GM23338 (cell line): ENCODE measurements around the gene TINAGL1. TPM values are rescaled to one million over a fixed set of nuclear protein-coding genes. Genes with fewer than 3 reads are reported as not detected.

Experiments used
- ATAC-seq: fragments of 200-7000 bp; cut with Tn5 transposase; 3 replicates; pipeline ENCODE4 v1.9.1; 2020
- DNase-seq: peaks from one replicate; pipeline ENCODE4 v3.0.0-alpha.2; 2015; ENCODE audit warnings: low spot score
- H2AFZ ChIP-seq: fragments of 200-600 bp; sonication (generic); 2 replicates; pipeline ENCODE4 v1.8.0; 2016; ENCODE audit warnings: antibody characterized with exemption, mild to moderate bottlenecking, moderate library complexity
- H3F3A ChIP-seq: fragments of 200-600 bp; sonication (generic); replicated peaks from 2 replicates; pipeline ENCODE4 v1.8.0; 2017; ENCODE audit warnings: antibody characterized with exemption, mixed run types, low read depth
- H3K27ac ChIP-seq: fragments of 200-600 bp; sonication (generic); 2 replicates; pipeline ENCODE4 v1.6.1; 2016; ENCODE audit warnings: low read depth
- H3K27me3 ChIP-seq: fragments of 200-600 bp; sonication (generic); 2 replicates; pipeline ENCODE4 v1.8.0; 2016; ENCODE audit warnings: mild to moderate bottlenecking, mixed run types, moderate library complexity; ENCODE audit not compliant: insufficient read depth
- H3K36me3 ChIP-seq: fragments of 200-600 bp; sonication (generic); 2 replicates; pipeline ENCODE4 v1.8.0; 2016; ENCODE audit warnings: mild to moderate bottlenecking; ENCODE audit not compliant: insufficient read depth
- H3K4me1 ChIP-seq: fragments of 200-600 bp; sonication (generic); 2 replicates; pipeline ENCODE4 v1.8.0; 2016; ENCODE audit warnings: mild to moderate bottlenecking, moderate library complexity; ENCODE audit not compliant: insufficient read depth
- H3K4me2 ChIP-seq: fragments of 200-600 bp; sonication (generic); 2 replicates; pipeline ENCODE4 v1.7.1; 2017; ENCODE audit warnings: mixed run types
- H3K4me3 ChIP-seq: fragments of 200-600 bp; sonication (generic); 2 replicates; pipeline ENCODE4 v1.6.1; 2016; ENCODE audit warnings: mixed run types
- H3K79me2 ChIP-seq: fragments of 200-600 bp; sonication (generic); replicated peaks from 2 replicates; pipeline ENCODE4 v1.8.0; 2017; ENCODE audit warnings: mild to moderate bottlenecking; ENCODE audit not compliant: insufficient read depth
- H3K9me2 ChIP-seq: fragments of 200-600 bp; sonication (generic); 2 replicates; pipeline ENCODE4 v1.8.0; 2017; ENCODE audit not compliant: insufficient read depth
- H4K20me1 ChIP-seq: fragments of 200-600 bp; sonication (generic); replicated peaks from 2 replicates; pipeline ENCODE4 v1.8.0; 2017; ENCODE audit warnings: mild to moderate bottlenecking; ENCODE audit not compliant: insufficient read depth
- H3K27ac Mint-ChIP-seq: 2 replicates; pipeline ENCODE4 v1.8.0; 2020; ENCODE audit warnings: inconsistent platforms, mild to moderate bottlenecking, moderate library complexity, mixed read lengths
- H3K27me3 Mint-ChIP-seq: 3 replicates; pipeline ENCODE4 v1.8.0; 2022; ENCODE audit warnings: low read depth, mild to moderate bottlenecking, moderate library complexity, mixed read lengths, inconsistent platforms; ENCODE audit not compliant: insufficient read depth, poor library complexity
- H3K36me3 Mint-ChIP-seq: 3 replicates; pipeline ENCODE4 v1.8.0; 2021; ENCODE audit warnings: low read depth, mild to moderate bottlenecking, inconsistent platforms, moderate library complexity, mixed read lengths
- H3K4me1 Mint-ChIP-seq: 3 replicates; pipeline ENCODE4 v1.8.0; 2020; ENCODE audit warnings: mild to moderate bottlenecking, inconsistent platforms, mixed read lengths
- H3K4me3 Mint-ChIP-seq: 3 replicates; pipeline ENCODE4 v1.8.0; 2021; ENCODE audit warnings: moderate library complexity, mild to moderate bottlenecking, inconsistent platforms, mixed read lengths
- H3K9me3 Mint-ChIP-seq: 3 replicates; pipeline ENCODE4 v1.8.0; 2020; ENCODE audit warnings: moderate library complexity, mild to moderate bottlenecking, inconsistent platforms, mixed read lengths
- CTCF ChIP-seq, 2 experiments: fragments of 200-600 bp in 1 of 2; sonication (generic) in 1 of 2; conservative IDR thresholded peaks; 2 replicates each; pipeline versions ENCODE4 v1.5.1 to v1.6.1; 2016 to 2017; ENCODE audit warnings: antibody characterized with exemption in 2 of 2, low read depth in 2 of 2, mild to moderate bottlenecking in 2 of 2, moderate library complexity in 1 of 2
- JUNB ChIP-seq: IDR thresholded peaks from one replicate; pipeline ENCODE4 v1.6.1; 2016; ENCODE audit warnings: antibody characterized with exemption; ENCODE audit not compliant: unreplicated experiment
- NANOG ChIP-seq: IDR thresholded peaks from 2 replicates; pipeline ENCODE4 v1.6.1; 2016; ENCODE audit warnings: antibody characterized with exemption, borderline replicate concordance
- ZNF462 ChIP-seq: fragments of 250-450 bp; sonication (Bioruptor Pico); IDR thresholded peaks from 2 replicates; pipeline ENCODE4 v1.5.0; 2020; ENCODE audit warnings: mild to moderate bottlenecking, moderate library complexity
- polyA plus RNA-seq: library from polyadenylated mRNA; unstranded; fragments of >200 nt; fragmentation: Nextera tagmentation; extraction: Ambion mirVana; gene quantifications from 2 replicates; pipeline ENCODE4 v1.2.1, GENCODE V29; 2016
- total RNA-seq: library from RNA; depleted of rRNA; stranded (reverse); fragments of >200 nt; shearing (Covaris generic); gene quantifications from 2 replicates; pipeline ENCODE4 v1.2.3, GENCODE V29; 2014

TINAGL1 gene
- total and polyA plus RNA-seq, 2 experiments from 2014 or later, result 6.8 to 15.8 TPM

- Histone ChIP-seq H3F3A (no peaks in the 10 kb centered on the region), H2AFZ (no peak overlapping the region), H3K9me2 (no peaks in the 10 kb centered on the region), H4K20me1 (no peaks in the 10 kb centered on the region), H3K4me1 (no peaks in the 10 kb centered on the region), H3K27ac (no peak overlapping the region), H3K27me3 (peaks cover 9% of the 10 kb centered on the region), H3K4me2 (no peak overlapping the region), H3K36me3 (no peaks in the 10 kb centered on the region), H3K79me2 (no peaks in the 10 kb centered on the region), H3K4me3 (no peak overlapping the region)
- Mint-ChIP-seq H3K36me3 (no peaks in the 10 kb centered on the region), H3K27me3 (peaks cover 12% of the 10 kb centered on the region), H3K4me1 (peaks cover 7% of the 10 kb centered on the region; the same call in 2 of the 3 replicates), H3K27ac (no peak overlapping the region), H3K9me3 (no peaks in the 10 kb centered on the region), H3K4me3 (no peak overlapping the region)
- TF ChIP-seq JUNB (no peak), NANOG (no peak), ZNF462 (CRISPR knock-in tag) (no peak), CTCF (conservative IDR thresholded peaks at IDR 0.05; ENCODE audit: low read depth in 2 of 2) (no peak)
- no peak for DNase-seq
- ATAC-seq, result no peak
These were observed 45.8 kb downstream of the TINAGL1 start for GRCh38 chr1:31621847-31622730.
